NCI-H526 (cell line): ENCODE results near the gene MRPL53.
"Not testable (repeated sequence)": the region's sequence is repeated elsewhere in the genome, so short reads cannot be mapped to it uniquely, and the experiment has no call there.

Experiments
- DNase-seq, 2 experiments: peaks; one replicate each; lab custom pipeline; 2025; lab: John Stamatoyannopoulos, UW

Gene MRPL53

GRCh38 chr2:74482801-74483674 lies 10.6 kb upstream of the MRPL53 start, which contains the start of the genes CCDC142 and TTC31:
Gene CCDC142, minus strand, starts transcription at chr2:74482998. Its CDS starts 161 bp downstream, at chr2:74482837.
Gene TTC31, plus strand, starts transcription at chr2:74483081. Its CDS starts 15 bp downstream, at chr2:74483096.
- DNase-seq: peak; percentile 95 to 96

GRCh38 chr2:74481961-74482800 lies 9.7 kb upstream of the MRPL53 start:
- DNase-seq: peak in 1 of 2 experiments; percentile 77

GRCh38 chr2:74481431-74481830 lies 9.0 kb upstream of the MRPL53 start:
- no peak for DNase-seq

GRCh38 chr2:74474899-74475298 lies 2.4 kb upstream of the MRPL53 start:
- peak in 1 of 2 experiments; percentile 9 for DNase-seq

GRCh38 chr2:74474481-74474880 lies 2.0 kb upstream of the MRPL53 start:
- DNase-seq: no peak

GRCh38 chr2:74472945-74473258 lies 422 bp upstream of the MRPL53 start:
- no peak for DNase-seq

GRCh38 chr2:74471332-74472065 lies 981 bp downstream of the MRPL53 start:
- no peak for DNase-seq

GRCh38 chr2:74470742-74471141 lies 1.7 kb downstream of the MRPL53 start:
- DNase-seq: not testable (repeated sequence)

- DNase-seq: no peak
Observed at GRCh38 chr2:74464406-74464805, 8.1 kb downstream of the MRPL53 start.

- DNase-seq: no peak
Observed at GRCh38 chr2:74462786-74463105, 9.7 kb downstream of the MRPL53 start.

GRCh38 chr2:74462054-74462785 lies 10.3 kb downstream of the MRPL53 start:
- no peak for DNase-seq

GRCh38 chr2:74461187-74462053 lies 11.1 kb downstream of the MRPL53 start:
- peak in 1 of 2 experiments; percentile 22 for DNase-seq

GRCh38 chr2:74460187-74460586 lies 12.3 kb downstream of the MRPL53 start:
- DNase-seq: not testable (repeated sequence)

GRCh38 chr2:74459503-74460118 lies 12.9 kb downstream of the MRPL53 start:
- not testable (repeated sequence) for DNase-seq

GRCh38 chr2:74458938-74459363 lies 13.5 kb downstream of the MRPL53 start:
- DNase-seq: no peak

- peak; percentile 99 to 100 for DNase-seq
Observed at GRCh38 chr2:74458132-74458937, 14.1 kb downstream of the MRPL53 start, which contains the start of gene WBP1. Gene WBP1, plus strand, starts transcription at chr2:74458438. Its CDS starts 165 bp downstream, at chr2:74458603.

- peak; percentile 56 to 84 for DNase-seq
Observed at GRCh38 chr2:74457549-74458131, 14.8 kb downstream of the MRPL53 start.

- peak; percentile 56 to 84 for DNase-seq
Observed at GRCh38 chr2:74457129-74457548, 15.3 kb downstream of the MRPL53 start.
